CD4-positive, alpha-beta T cell (primary cell): ENCODE measurements around the gene NFE2L1. TPM values are rescaled to one million over a fixed set of nuclear protein-coding genes. Genes with fewer than 3 reads are reported as not detected.

ENCODE experiments used
- ATAC-seq: fragments of 200-7000 bp; cut with Tn5 transposase; one replicate; pipeline ENCODE4 v1.10.0; 2022; ENCODE audit warnings: mild to moderate bottlenecking; ENCODE audit not compliant: poor library complexity
- CTCF ChIA-PET: fragments of 350-600 bp; sonication (Branson Sonifier 250); formaldehyde crosslinking; loops from one replicate; lab custom pipeline; 2021; ENCODE audit warnings: antibody characterized with exemption, inconsistent platforms; lab: Charles Lee
- POLR2A ChIA-PET: fragments of 350-600 bp; sonication (Branson Sonifier 250); formaldehyde crosslinking; loops from one replicate; lab custom pipeline; 2021; ENCODE audit warnings: antibody characterized with exemption, inconsistent platforms; lab: Charles Lee
- DNase-seq, 14 experiments: peaks; one replicate each; pipeline ENCODE4 v3.0.0-alpha.2; 2013 to 2020; ENCODE audit warnings: mixed read lengths in 2 of 14
- H3K27ac ChIP-seq, 2 donors: one replicate each; pipeline versions ENCODE4 v1.5.1 to v1.7.0; 2013; ENCODE audit warnings: low read length in 2 of 2, low read depth in 1 of 2, mild to moderate bottlenecking in 1 of 2
- H3K27me3 ChIP-seq, 2 experiments: 1 replicate in 1 of 2; 2 replicates in 1 of 2; pipeline versions ENCODE4 v1.6.1 to v1.7.0; 2013; ENCODE audit warnings: low read length in 2 of 2, control low read depth in 1 of 2, mild to moderate bottlenecking in 1 of 2, moderate library complexity in 1 of 2; ENCODE audit not compliant: insufficient read depth in 2 of 2, control insufficient read depth in 1 of 2
- H3K36me3 ChIP-seq: one replicate; pipeline ENCODE4 v1.6.1; 2013; ENCODE audit warnings: low read length, control low read depth; ENCODE audit not compliant: insufficient read depth
- H3K4me1 ChIP-seq: one replicate; pipeline ENCODE4 v1.6.1; 2013; ENCODE audit warnings: low read length, control low read depth; ENCODE audit not compliant: insufficient read depth
- H3K4me3 ChIP-seq: one replicate; pipeline ENCODE4 v1.5.1; 2013; ENCODE audit warnings: mild to moderate bottlenecking, low read length, moderate library complexity
- H3K9me3 ChIP-seq, 2 experiments: 1 replicate in 1 of 2; 2 replicates in 1 of 2; pipeline versions ENCODE4 v1.6.1 to v1.7.0; 2013; ENCODE audit warnings: low read length in 2 of 2, mild to moderate bottlenecking in 2 of 2, control low read depth in 1 of 2, moderate library complexity in 1 of 2; ENCODE audit not compliant: control insufficient read depth in 1 of 2, insufficient read depth in 1 of 2
- H3K27ac Mint-ChIP-seq: one replicate; pipeline ENCODE4 v1.8.0; 2020; ENCODE audit warnings: mixed read lengths
- H3K27me3 Mint-ChIP-seq: one replicate; pipeline ENCODE4 v1.8.0; 2021; ENCODE audit warnings: mixed read lengths
- H3K36me3 Mint-ChIP-seq: one replicate; pipeline ENCODE4 v1.8.0; 2021; ENCODE audit warnings: low read depth, mixed read lengths
- H3K4me1 Mint-ChIP-seq: one replicate; pipeline ENCODE4 v1.8.0; 2021; ENCODE audit warnings: low read depth, mixed read lengths
- H3K4me3 Mint-ChIP-seq: one replicate; pipeline ENCODE4 v1.8.0; 2020; ENCODE audit warnings: mild to moderate bottlenecking, mixed read lengths
- H3K9me3 Mint-ChIP-seq: one replicate; pipeline ENCODE4 v1.8.0; 2020; ENCODE audit warnings: mixed read lengths
- CTCF ChIP-seq: fragments of 200-600 bp; IDR thresholded peaks from one replicate; pipeline ENCODE4 v1.8.0; 2022; ENCODE audit warnings: antibody characterized with exemption, mild to moderate bottlenecking
- intact Hi-C, 2 experiments: fragments of 100-400 bp; cut with DNase I in 1 of 2; cut with micrococcal nuclease in 1 of 2; formaldehyde crosslinking; loops; one replicate each; pipeline versions ENCODE4 v1.15.1 to v1.9.0; 2023 to 2025; cut with DNase I, micrococcal nuclease
- total RNA-seq, 174 experiments: library from RNA in 2 of 174; stranded (reverse) in 2 of 174; gene quantifications; one replicate each; pipeline ENCODE4 v1.2.3 and lab custom pipeline; 2021 to 2026

The NFE2L1 gene
- total RNA-seq, 2 experiments from 2014 or later = 28.1 to 30.6 TPM

GRCh38 chr17:48048384-48049126 lies 396 bp downstream of the NFE2L1 start:
- H3K4me1 ChIP-seq = peaks cover 62% of the 10 kb centered on the region
- POLR2A ChIA-PET = interaction anchor here (0.5 to 3.6 kb wide), 19 partner anchors 9 to 1716 kb away, joined by 3 to 20 read pairs (median 5); partner anchors contain the start of genes CDK5RAP3, FAM117A, PNPO and SNX11

GRCh38 chr17:48051283-48051682 lies 3.1 kb downstream of the NFE2L1 start:
- Mint-ChIP-seq H3K9me3 (no peaks in the 10 kb centered on the region), H3K27ac (peak overlapping the region; percentile 24), H3K27me3 (no peaks in the 10 kb centered on the region), H3K36me3 (peaks cover 64% of the 10 kb centered on the region), H3K4me3 (peak overlapping the region; percentile 48), H3K4me1 (peaks cover 67% of the 10 kb centered on the region)
- H3K27me3 ChIP-seq = no peaks in the 10 kb centered on the region
- DNase-seq = no peak
- ChIA-PET CTCF (interaction anchor here (6.1 kb wide), 1 partner anchor 15 kb away, joined by 23 read pairs; no protein-coding TSS in a partner anchor), POLR2A (interaction anchor here (0.7 kb wide), 1 partner anchor 110 kb away, joined by 3 read pairs; the partner anchor contains the start of gene PNPO)
- peaks cover 77% of the 10 kb centered on the region for H3K4me1 ChIP-seq
- TF ChIP-seq CTCF = no peak
- no peak for ATAC-seq
- H3K4me3 ChIP-seq = no peak overlapping the region
- no peak overlapping the region for H3K27ac ChIP-seq
- H3K9me3 ChIP-seq = no peaks in the 10 kb centered on the region
- peaks cover 51% of the 10 kb centered on the region for H3K36me3 ChIP-seq
- intact Hi-C loops = no loop called here

More at GRCh38 chr17:48048384-48049126, 396 bp downstream of the NFE2L1 start:
- Histone ChIP-seq H3K27ac (peak overlapping the region in 1 of 2 donors; percentile 56), H3K9me3 (no peaks in the 10 kb centered on the region), H3K27me3 (no peaks in the 10 kb centered on the region), H3K36me3 (peaks cover 27% of the 10 kb centered on the region), H3K4me3 (peak overlapping the region; percentile 81)
- intact Hi-C loops = loop anchor here (1.0 to 5.0 kb wide), 6 partner anchors 23 to 396 kb away; partner anchors contain the start of genes LRRC46 (in 1 of the 2), MRPL10 (in 1 of the 2) and SNX11 (in 1 of the 2)
- CTCF ChIA-PET = interaction anchor here (0.6 to 6.1 kb wide), 5 partner anchors 12 to 211 kb away, joined by 3 to 35 read pairs (median 3); partner anchors contain the start of gene CDK5RAP3
- Mint-ChIP-seq H3K27me3 (no peaks in the 10 kb centered on the region), H3K4me3 (peak overlapping the region; percentile 93), H3K9me3 (no peaks in the 10 kb centered on the region), H3K4me1 (peaks cover 65% of the 10 kb centered on the region), H3K36me3 (peaks cover 48% of the 10 kb centered on the region), H3K27ac (peak overlapping the region; percentile 94)
- no peak for TF ChIP-seq CTCF
- DNase-seq (peak in 7 of 14 experiments; percentile 15 to 75 (median 27)), ATAC-seq (peak; percentile 1)

GRCh38 chr17:48051706-48052486 lies 3.7 kb downstream of the NFE2L1 start:
- Histone ChIP-seq H3K9me3 (no peaks in the 10 kb centered on the region), H3K36me3 (peaks cover 57% of the 10 kb centered on the region), H3K27ac (no peak overlapping the region), H3K4me1 (peaks cover 71% of the 10 kb centered on the region), H3K4me3 (no peak overlapping the region), H3K27me3 (no peaks in the 10 kb centered on the region)
- Mint-ChIP-seq H3K4me3 (peak overlapping the region; percentile 11), H3K36me3 (peaks cover 70% of the 10 kb centered on the region), H3K4me1 (peaks cover 61% of the 10 kb centered on the region), H3K9me3 (no peaks in the 10 kb centered on the region), H3K27ac (peak overlapping the region; percentile 24), H3K27me3 (no peaks in the 10 kb centered on the region)
- ATAC-seq = no peak
- TF ChIP-seq CTCF = no peak
- POLR2A ChIA-PET = no interaction called here
- CTCF ChIA-PET = interaction anchor here (0.6 kb wide), 1 partner anchor 30 kb away, joined by 4 read pairs; no protein-coding TSS in a partner anchor
- DNase-seq = peak in 1 of 14 experiments; percentile 45
- intact Hi-C loops = no loop called here
